Testis (tissue), 3 donors: ENCODE measurements around the gene IFT74. TPM values are rescaled to one million over a fixed set of nuclear protein-coding genes. Genes with fewer than 3 reads are reported as not detected.

Source experiments
- DNase-seq: peaks from one replicate; pipeline ENCODE4 v3.0.0-alpha.2; 2019
- H3K27ac ChIP-seq, 2 donors: fragments of 200-600 bp; sonication (generic); one replicate each; pipeline ENCODE4 v1.5.1; 2019
- H3K27me3 ChIP-seq: fragments of 200-600 bp; sonication (generic); one replicate; pipeline ENCODE4 v1.5.1; 2019
- H3K36me3 ChIP-seq: fragments of 200-600 bp; sonication (generic); one replicate; pipeline ENCODE4 v1.5.1; 2017; ENCODE audit warnings: low read depth; ENCODE audit errors: missing control alignments
- H3K4me1 ChIP-seq: fragments of 200-600 bp; sonication (generic); one replicate; pipeline ENCODE4 v1.5.1; 2019
- H3K4me3 ChIP-seq, 2 donors: fragments of 200-600 bp; sonication (generic); one replicate each; pipeline ENCODE4 v1.5.1; 2017 to 2019
- H3K9me3 ChIP-seq: fragments of 200-600 bp; sonication (generic); one replicate; pipeline ENCODE4 v1.5.1; 2017
- POLR2A ChIP-seq: fragments of 450-650 bp; IDR thresholded peaks from one replicate; pipeline ENCODE4 v1.6.1; 2017; ENCODE audit warnings: antibody characterized with exemption, mild to moderate bottlenecking, moderate library complexity
- WGBS, 2 donors: methylation state at CpG; one replicate each; pipeline ENCODE4 v1.1.5; 2018; 5-methylcytosine and 5-hydroxymethylcytosine counted together
- intact Hi-C: fragments of 100-400 bp; cut with DNase I; formaldehyde crosslinking; loops from one replicate; pipeline ENCODE4 v1.15.1; 2023; ENCODE audit warnings: low total_unique reads
- polyA plus RNA-seq: library from polyadenylated mRNA; stranded (reverse); fragments of 350-450 nt; fragmentation: Illumina TruSeq; extraction: RNeasy Lipid Tissue Mini Kit (QIAGEN cat#74804); gene quantifications from one replicate; pipeline ENCODE4 v1.2.3, GENCODE V29; 2014; ENCODE audit warnings: low read depth, low replicate concordance; ENCODE audit not compliant: insufficient read depth
- total RNA-seq, 2 donors: library from RNA; depleted of rRNA; stranded (reverse); fragments of >200 nt; gene quantifications; one replicate each; pipeline ENCODE4 v1.2.3, GENCODE V29; 2016
- TF ChIP-seq, protein P1 (sequence below), 3 experiments: fragments of 450-650 bp in 2 of 3; fragments of 200-600 bp in 1 of 3; sonication (generic) in 1 of 3; IDR thresholded peaks; one replicate each; pipeline ENCODE4 v1.5.1; 2016 to 2019; ENCODE audit warnings: antibody characterized with exemption in 3 of 3, mild to moderate bottlenecking in 2 of 3, moderate library complexity in 1 of 3

The IFT74 gene
- total and polyA plus RNA-seq, 3 donors from 2014 or later = 20.7 to 37.5 (median 30.2) TPM

DNA sequence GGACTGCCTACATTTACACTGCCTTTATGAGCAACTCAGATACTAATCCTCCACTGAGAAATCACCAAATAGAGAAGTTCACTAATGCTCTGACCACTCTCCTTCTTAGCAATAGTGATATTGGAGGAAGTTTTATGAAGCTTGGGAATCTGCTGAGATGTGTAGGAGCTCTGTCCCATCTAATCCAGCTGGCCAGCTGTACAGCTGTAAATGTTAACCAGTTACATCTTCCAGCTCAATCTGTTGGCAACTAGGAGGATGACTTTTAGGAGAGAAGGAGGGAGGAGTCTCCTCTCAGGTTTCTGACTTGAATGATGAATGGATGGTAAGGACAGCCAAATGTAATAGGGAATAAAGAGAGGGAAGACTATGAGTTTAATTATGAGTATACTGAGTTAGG is 85.5 kb downstream of the IFT74 start:
- DNase-seq = no peak
- intact Hi-C loops = no loop called here
- TF ChIP-seq, protein P1, sequence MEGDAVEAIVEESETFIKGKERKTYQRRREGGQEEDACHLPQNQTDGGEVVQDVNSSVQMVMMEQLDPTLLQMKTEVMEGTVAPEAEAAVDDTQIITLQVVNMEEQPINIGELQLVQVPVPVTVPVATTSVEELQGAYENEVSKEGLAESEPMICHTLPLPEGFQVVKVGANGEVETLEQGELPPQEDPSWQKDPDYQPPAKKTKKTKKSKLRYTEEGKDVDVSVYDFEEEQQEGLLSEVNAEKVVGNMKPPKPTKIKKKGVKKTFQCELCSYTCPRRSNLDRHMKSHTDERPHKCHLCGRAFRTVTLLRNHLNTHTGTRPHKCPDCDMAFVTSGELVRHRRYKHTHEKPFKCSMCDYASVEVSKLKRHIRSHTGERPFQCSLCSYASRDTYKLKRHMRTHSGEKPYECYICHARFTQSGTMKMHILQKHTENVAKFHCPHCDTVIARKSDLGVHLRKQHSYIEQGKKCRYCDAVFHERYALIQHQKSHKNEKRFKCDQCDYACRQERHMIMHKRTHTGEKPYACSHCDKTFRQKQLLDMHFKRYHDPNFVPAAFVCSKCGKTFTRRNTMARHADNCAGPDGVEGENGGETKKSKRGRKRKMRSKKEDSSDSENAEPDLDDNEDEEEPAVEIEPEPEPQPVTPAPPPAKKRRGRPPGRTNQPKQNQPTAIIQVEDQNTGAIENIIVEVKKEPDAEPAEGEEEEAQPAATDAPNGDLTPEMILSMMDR (IDR thresholded peaks at IDR 0.05) = no peak
- TF ChIP-seq POLR2A = no peak

DNA sequence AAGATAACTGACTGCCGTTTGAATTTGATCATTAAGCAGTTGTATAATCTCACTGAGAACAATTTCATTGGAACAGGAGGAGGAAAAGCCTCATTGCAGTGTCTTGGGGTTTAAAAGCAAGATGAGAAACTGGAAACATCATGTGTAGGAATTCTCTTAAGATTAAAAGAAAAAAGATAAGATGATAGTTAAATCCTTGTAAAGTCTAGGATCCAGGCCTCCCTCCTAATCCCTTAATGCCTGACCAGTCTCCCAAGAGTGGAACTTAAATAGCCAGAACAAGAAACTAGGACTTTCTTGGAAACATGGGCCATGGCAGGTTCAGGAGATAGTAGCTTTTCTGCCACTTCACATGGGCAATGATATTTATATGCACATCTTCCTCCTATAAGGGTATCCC is 86.3 kb downstream of the IFT74 start:
- intact Hi-C loops = no loop called here
- Histone ChIP-seq H3K27ac (no peak overlapping the region), H3K4me3 (no peak overlapping the region), H3K36me3 (no peaks in the 10 kb centered on the region), H3K9me3 (no peaks in the 10 kb centered on the region), H3K4me1 (no peaks in the 10 kb centered on the region), H3K27me3 (no peaks in the 10 kb centered on the region)
- no peak for DNase-seq
- 58 to 59% methylated on average over 1 of the region's 1 CpG for WGBS, 2 donors
- TF ChIP-seq, protein P1 (IDR thresholded peaks at IDR 0.05) = no peak
- no peak for TF ChIP-seq POLR2A

More for the DNA sequence above, 85.5 kb downstream of the IFT74 start:
- Histone ChIP-seq H3K36me3 (no peaks in the 10 kb centered on the region), H3K9me3 (no peaks in the 10 kb centered on the region), H3K4me3 (no peak overlapping the region), H3K4me1 (no peaks in the 10 kb centered on the region), H3K27me3 (no peaks in the 10 kb centered on the region), H3K27ac (no peak overlapping the region)

DNA sequence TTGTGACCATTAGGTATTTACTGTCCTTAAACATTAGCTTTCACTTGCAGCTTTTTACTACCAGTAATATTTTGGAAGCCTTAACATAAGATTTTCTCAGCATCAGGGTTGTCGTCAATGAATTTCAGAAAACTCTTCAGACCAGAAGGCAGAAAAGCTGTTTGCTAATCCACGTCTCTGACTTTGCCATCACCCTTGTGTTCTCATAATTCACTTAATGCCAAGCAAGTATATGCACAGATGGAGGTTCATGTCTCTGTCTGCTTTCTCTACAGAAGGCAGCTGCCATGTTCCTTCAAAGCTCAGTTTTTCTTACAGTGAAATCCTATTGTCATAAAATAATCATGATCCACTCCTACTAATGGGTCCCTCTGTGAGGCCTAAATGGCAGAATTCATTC is 87.0 kb downstream of the IFT74 start:
- DNase-seq = no peak
- TF ChIP-seq, protein P1 (IDR thresholded peaks at IDR 0.05) = no peak
- no peak for TF ChIP-seq POLR2A
- no peak overlapping the region for H3K27ac ChIP-seq
- H3K4me3 ChIP-seq = no peak overlapping the region
- WGBS, 2 donors = 96 to 98% methylated on average over 2 of the region's 2 CpGs
- no peaks in the 10 kb centered on the region for H3K27me3 ChIP-seq
- no peaks in the 10 kb centered on the region for H3K9me3 ChIP-seq
- no peaks in the 10 kb centered on the region for H3K4me1 ChIP-seq
- intact Hi-C loops = no loop called here
- no peaks in the 10 kb centered on the region for H3K36me3 ChIP-seq

DNA sequence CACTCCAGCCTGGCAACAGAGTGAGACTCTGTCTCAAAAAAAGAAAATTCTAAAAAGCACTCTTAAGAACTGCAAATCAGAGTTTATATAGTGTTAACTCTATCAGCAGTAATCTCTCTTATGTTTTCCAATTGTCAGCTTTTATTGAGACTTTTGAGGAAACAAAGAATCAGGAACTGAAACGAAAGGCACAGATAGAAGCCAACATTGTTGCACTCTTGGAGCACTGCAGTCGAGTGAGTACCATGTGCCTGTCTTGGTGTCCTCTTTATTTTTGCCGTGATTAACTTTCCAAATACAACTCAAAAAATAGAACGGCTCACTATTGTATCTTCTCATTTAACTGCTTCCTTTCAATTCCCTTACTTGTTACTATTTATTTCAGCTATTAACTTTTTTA is 90.9 kb downstream of the IFT74 start:
- no peak for TF ChIP-seq POLR2A
- TF ChIP-seq, protein P1 (IDR thresholded peaks at IDR 0.05) = no peak
- H3K27ac ChIP-seq = no peak overlapping the region
- 47 to 60% methylated on average over 4 of the region's 4 CpGs for WGBS, 2 donors
- intact Hi-C loops = no loop called here
- no peaks in the 10 kb centered on the region for H3K36me3 ChIP-seq
- H3K4me1 ChIP-seq = no peaks in the 10 kb centered on the region
- DNase-seq = no peak
- no peaks in the 10 kb centered on the region for H3K9me3 ChIP-seq
- no peaks in the 10 kb centered on the region for H3K27me3 ChIP-seq
- H3K4me3 ChIP-seq = no peak overlapping the region

DNA sequence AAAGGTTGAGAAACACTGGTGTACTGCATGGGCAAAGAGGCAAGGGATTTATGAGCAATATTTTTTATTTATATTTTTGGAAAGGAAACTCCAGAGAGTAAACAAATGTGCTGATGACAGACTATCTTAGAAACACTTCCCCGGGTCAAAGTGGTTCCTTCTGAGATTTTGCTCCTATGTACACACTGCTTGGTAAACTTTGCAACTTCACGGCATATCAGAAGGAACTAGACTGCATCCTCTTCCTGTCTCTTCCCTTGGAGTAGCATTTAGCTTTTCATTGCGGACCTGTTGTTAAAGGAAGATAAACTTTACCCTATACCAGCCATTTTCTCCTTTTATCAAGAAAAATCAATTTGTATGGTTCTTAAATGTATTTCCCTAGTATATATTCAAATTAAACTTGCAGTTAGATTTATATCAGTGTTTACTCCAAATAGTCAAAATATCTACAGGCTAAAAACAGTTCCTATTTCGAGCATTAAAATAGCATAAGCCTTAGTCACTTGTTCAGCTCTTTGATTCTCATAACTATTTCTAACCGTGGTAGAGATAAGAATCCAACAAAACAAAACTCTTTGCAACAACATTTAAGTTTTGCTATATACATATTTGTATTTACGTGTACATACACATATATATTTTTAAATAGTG is 97.3 kb downstream of the IFT74 start:
- Histone ChIP-seq H3K27ac (no peak overlapping the region), H3K27me3 (no peaks in the 10 kb centered on the region), H3K36me3 (no peaks in the 10 kb centered on the region), H3K4me1 (no peaks in the 10 kb centered on the region), H3K4me3 (no peak overlapping the region), H3K9me3 (no peaks in the 10 kb centered on the region)
- intact Hi-C loops = no loop called here
- DNase-seq = no peak
- WGBS, 2 donors = 45 to 48% methylated on average over 6 of the region's 6 CpGs
- TF ChIP-seq, protein P1 (IDR thresholded peaks at IDR 0.05) = no peak
- no peak for TF ChIP-seq POLR2A
